Activated T-helper 2 cell treated with anti-CD3 and anti-CD28 coated beads, Interferon-gamma antibody, Interleukin-2, Interleukin-4, amounts not matched to agents 10 μg/mL and 5 μg/mL and 100 μg/mL, durations not matched to agents 14 hours and 24 hours and 36 hours (primary cell): ENCODE results near the gene SDK2. TPM values are rescaled to one million over a fixed set of nuclear protein-coding genes. Genes with fewer than 3 reads are reported as not detected.
A peak's percentile ranks its signal among the peaks of the same experiment; 100 is the strongest.

Experiments
- DNase-seq: peaks from one replicate; pipeline ENCODE4 v3.0.0; 2021; ENCODE audit warnings: low spot score
- H3K27ac Mint-ChIP-seq: one replicate; pipeline ENCODE4 v1.8.0; 2021; ENCODE audit warnings: mixed read lengths
- H3K27me3 Mint-ChIP-seq: one replicate; pipeline ENCODE4 v1.8.0; 2021; ENCODE audit warnings: low read depth, mixed read lengths
- H3K36me3 Mint-ChIP-seq: one replicate; pipeline ENCODE4 v1.8.0; 2021; ENCODE audit warnings: low read depth, mixed read lengths
- H3K4me1 Mint-ChIP-seq: one replicate; pipeline ENCODE4 v1.8.0; 2021; ENCODE audit warnings: low read depth, mixed read lengths
- H3K4me3 Mint-ChIP-seq: one replicate; pipeline ENCODE4 v1.8.0; 2021; ENCODE audit warnings: low read depth, mild to moderate bottlenecking, moderate library complexity, mixed read lengths
- H3K9me3 Mint-ChIP-seq: one replicate; pipeline ENCODE4 v1.8.0; 2021; ENCODE audit warnings: mixed read lengths
- intact Hi-C: fragments of 100-400 bp; cut with micrococcal nuclease; formaldehyde crosslinking; loops from one replicate; pipeline ENCODE4 v1.15.1; 2023
- total RNA-seq: library from RNA; stranded (reverse); gene quantifications from 2 replicates; pipeline ENCODE4 v1.2.3, GENCODE V29; 2022

The SDK2 gene
- total RNA-seq, 1 donor from 2014 or later: 0.07 TPM

DNA sequence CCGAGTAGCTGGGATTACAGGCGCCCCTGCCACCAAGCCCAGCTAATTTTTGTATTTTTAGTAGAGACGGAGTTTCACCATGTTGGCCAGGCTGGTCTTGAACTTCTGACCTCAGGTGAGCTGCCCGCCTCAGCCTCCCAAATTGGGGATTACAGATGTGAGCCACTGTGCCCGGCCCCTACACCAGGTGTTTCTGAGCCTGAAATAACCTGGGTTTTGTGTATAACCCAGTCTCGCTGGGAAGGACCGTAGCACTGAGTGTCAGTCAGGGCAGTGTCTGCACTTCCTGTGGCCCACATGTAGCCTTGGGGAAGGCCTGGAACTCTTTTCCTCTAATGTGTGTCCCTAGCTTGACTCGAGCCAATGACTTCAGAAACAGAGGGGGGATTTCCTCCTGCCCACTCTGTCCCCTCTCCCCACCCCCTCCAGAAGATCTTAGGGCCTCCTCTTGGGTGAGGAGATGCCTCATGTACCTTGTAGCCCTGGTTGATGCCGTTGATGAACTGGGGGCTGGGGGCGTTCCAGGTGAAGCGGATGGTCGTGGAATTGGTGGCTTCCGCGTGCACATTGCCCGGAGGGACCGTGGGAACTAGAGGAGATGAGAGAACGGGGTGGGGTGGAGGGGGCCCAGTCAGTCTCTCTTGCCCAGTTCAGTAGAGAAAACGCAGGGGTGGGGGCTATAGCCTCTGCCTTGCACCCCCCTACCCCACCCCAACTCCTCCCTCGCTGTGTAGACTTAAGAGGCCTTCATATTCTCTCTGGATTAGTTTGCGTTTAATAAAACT lies 229.9 kb downstream of the SDK2 start:
- H3K4me1 Mint-ChIP-seq: no peaks in the 10 kb centered on the region
- no peak overlapping the region for H3K27ac Mint-ChIP-seq
- no peak for DNase-seq
- H3K9me3 Mint-ChIP-seq: no peaks in the 10 kb centered on the region
- H3K27me3 Mint-ChIP-seq: no peaks in the 10 kb centered on the region
- no peaks in the 10 kb centered on the region for H3K36me3 Mint-ChIP-seq
- intact Hi-C loops: no loop called here
- no peak overlapping the region for H3K4me3 Mint-ChIP-seq

GRCh38 chr17:73412914-73413313 lies 231.3 kb downstream of the SDK2 start:
- no peak for DNase-seq
- intact Hi-C loops: no loop called here
- Mint-ChIP-seq H3K27ac (no peak overlapping the region), H3K4me1 (no peaks in the 10 kb centered on the region), H3K4me3 (no peak overlapping the region), H3K9me3 (no peaks in the 10 kb centered on the region), H3K27me3 (no peaks in the 10 kb centered on the region), H3K36me3 (no peaks in the 10 kb centered on the region)

DNA sequence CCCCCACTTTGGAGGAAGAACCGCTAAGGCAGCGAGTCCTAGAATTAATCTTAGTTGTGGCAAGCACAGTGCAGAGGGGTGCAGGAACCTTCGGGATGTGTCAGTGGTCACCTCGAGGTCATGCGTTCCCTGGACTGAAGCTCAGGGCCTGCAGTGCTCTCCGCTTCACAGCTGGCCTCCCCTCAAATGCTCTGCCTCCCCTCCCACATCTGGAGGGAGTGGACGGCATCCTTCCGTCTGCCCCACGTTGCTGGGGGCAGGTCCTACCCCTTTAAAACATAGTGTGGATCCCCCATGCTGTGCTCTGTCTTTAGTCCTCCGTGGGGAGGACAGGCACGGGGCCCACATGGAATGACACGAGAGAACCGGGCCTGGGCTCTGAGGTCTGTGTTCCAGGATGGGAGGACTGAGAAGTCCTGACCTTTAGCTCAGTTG lies 232.9 kb downstream of the SDK2 start:
- no peak for DNase-seq
- H3K36me3 Mint-ChIP-seq: no peaks in the 10 kb centered on the region
- no peaks in the 10 kb centered on the region for H3K4me1 Mint-ChIP-seq
- no peak overlapping the region for H3K4me3 Mint-ChIP-seq
- H3K27ac Mint-ChIP-seq: no peak overlapping the region
- no peaks in the 10 kb centered on the region for H3K9me3 Mint-ChIP-seq
- intact Hi-C loops: no loop called here
- no peaks in the 10 kb centered on the region for H3K27me3 Mint-ChIP-seq

DNA sequence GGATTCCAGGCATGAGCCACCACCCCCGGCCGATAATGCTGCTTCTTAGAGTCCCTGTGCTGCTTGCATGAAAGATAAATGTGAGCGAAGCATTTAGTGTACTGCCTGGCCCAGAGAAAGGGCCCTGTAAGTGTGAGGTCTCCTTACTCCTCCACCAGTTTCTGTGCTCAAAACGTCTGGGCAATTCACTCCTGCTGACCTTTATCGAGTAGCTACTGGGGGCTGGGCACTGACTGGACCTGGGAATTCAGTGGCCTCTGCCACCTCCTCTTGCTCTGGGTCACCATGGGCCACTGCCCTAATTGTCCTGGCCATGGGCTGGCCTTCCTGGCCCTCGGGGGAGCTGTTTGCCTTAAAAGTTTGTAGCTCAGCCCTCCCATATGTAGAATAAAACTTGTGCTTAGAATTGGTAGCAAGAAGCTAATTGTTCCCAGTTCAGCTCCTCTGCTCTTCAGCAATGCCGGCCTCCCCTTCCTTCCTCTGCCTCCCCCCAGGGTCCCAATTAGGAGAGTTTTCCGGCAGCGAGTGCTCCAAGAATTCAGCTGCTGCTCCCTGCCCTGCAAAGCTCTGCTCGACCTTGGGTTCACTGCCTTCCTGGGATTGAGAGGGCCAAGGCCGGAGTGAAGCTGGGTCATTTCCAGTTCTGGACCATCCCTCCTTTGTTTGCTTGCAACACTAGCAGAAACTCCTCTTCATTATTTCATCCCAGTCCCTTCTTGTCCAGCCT lies 233.5 kb downstream of the SDK2 start:
- Mint-ChIP-seq H3K4me1 (no peaks in the 10 kb centered on the region), H3K27ac (no peak overlapping the region), H3K9me3 (no peaks in the 10 kb centered on the region), H3K4me3 (no peak overlapping the region), H3K36me3 (no peaks in the 10 kb centered on the region), H3K27me3 (no peaks in the 10 kb centered on the region)
- intact Hi-C loops: no loop called here
- DNase-seq: no peak

DNA sequence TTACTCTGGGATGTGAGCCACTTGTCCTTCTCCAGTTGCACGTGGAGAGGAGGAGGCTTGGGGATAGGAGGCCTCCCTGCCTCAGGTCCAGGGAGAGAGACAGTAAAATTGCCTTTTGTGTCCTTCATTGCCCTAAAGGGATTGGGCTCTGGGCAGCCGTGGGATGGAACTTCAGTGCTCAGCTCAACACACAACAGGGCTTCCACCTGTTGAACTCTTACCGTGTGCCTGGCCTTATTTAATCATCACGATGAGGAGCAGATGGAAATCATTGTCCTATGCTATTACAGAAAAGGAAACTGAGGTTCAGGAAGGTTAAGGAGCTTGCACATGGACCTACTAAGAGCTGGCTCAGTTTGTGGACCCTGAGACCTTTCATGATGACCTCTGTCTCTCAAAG lies 240.0 kb downstream of the SDK2 start:
- H3K4me3 Mint-ChIP-seq: no peak overlapping the region
- no peaks in the 10 kb centered on the region for H3K27me3 Mint-ChIP-seq
- H3K36me3 Mint-ChIP-seq: no peaks in the 10 kb centered on the region
- intact Hi-C loops: no loop called here
- no peaks in the 10 kb centered on the region for H3K9me3 Mint-ChIP-seq
- DNase-seq: no peak
- no peaks in the 10 kb centered on the region for H3K4me1 Mint-ChIP-seq
- H3K27ac Mint-ChIP-seq: no peak overlapping the region

- intact Hi-C loops: no loop called here
- H3K36me3 Mint-ChIP-seq: no peaks in the 10 kb centered on the region
- H3K4me1 Mint-ChIP-seq: no peaks in the 10 kb centered on the region
- no peak overlapping the region for H3K4me3 Mint-ChIP-seq
- H3K9me3 Mint-ChIP-seq: no peaks in the 10 kb centered on the region
- H3K27me3 Mint-ChIP-seq: no peaks in the 10 kb centered on the region
- H3K27ac Mint-ChIP-seq: no peak overlapping the region
- no peak for DNase-seq
Observed at GRCh38 chr17:73402466-73402865, 241.8 kb downstream of the SDK2 start.

DNA sequence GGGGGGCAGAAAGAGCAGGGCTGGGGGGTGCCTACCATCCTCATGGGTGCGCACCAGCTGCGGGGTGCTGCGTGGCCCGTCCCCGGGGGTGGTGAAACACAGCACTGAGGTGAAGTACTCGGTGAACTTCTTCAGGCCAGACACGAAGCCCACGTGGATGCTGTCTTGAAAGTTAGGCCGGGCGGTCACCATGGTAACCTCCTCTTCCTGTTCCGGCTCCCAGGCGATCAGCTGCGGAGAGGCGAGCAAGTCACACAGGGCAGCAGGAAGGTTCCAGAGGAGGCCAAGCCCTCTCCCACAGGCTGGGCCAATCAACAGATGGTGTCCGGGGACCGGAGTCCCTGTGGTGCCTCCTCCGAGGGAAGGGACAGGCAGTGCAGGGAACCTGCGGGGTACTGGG lies 242.3 kb downstream of the SDK2 start:
- no peaks in the 10 kb centered on the region for H3K9me3 Mint-ChIP-seq
- no peak overlapping the region for H3K4me3 Mint-ChIP-seq
- H3K27ac Mint-ChIP-seq: no peak overlapping the region
- H3K27me3 Mint-ChIP-seq: no peaks in the 10 kb centered on the region
- H3K36me3 Mint-ChIP-seq: no peaks in the 10 kb centered on the region
- DNase-seq: peak; percentile 18
- no peaks in the 10 kb centered on the region for H3K4me1 Mint-ChIP-seq
- intact Hi-C loops: no loop called here

- H3K27me3 Mint-ChIP-seq: no peaks in the 10 kb centered on the region
- H3K4me3 Mint-ChIP-seq: no peak overlapping the region
- intact Hi-C loops: no loop called here
- no peak overlapping the region for H3K27ac Mint-ChIP-seq
- H3K36me3 Mint-ChIP-seq: no peaks in the 10 kb centered on the region
- H3K4me1 Mint-ChIP-seq: no peaks in the 10 kb centered on the region
- no peak for DNase-seq
- H3K9me3 Mint-ChIP-seq: no peaks in the 10 kb centered on the region
Observed at GRCh38 chr17:73400915-73401545, 243.2 kb downstream of the SDK2 start.

DNA sequence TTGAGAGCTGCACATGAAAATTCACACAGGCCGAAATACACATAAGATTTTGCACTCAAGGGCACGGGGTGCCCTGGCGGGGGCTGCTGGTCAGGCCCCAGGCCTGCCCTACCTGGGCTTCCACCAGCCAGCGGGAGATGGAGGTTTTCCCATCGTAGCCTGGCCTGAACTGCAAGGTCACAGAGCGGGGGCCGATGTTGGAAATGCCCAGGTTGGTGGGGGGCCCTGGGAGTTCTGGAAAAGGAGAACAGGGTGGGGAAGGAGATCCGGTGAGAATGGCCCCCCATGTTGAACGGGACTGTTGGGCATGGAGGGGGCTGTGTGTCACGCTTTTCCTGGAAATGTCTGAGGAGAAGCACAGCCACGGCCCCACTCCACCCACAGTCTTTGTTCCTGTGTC lies 245.2 kb downstream of the SDK2 start:
- Mint-ChIP-seq H3K36me3 (no peaks in the 10 kb centered on the region), H3K9me3 (no peaks in the 10 kb centered on the region), H3K4me3 (no peak overlapping the region), H3K27me3 (no peaks in the 10 kb centered on the region), H3K27ac (no peak overlapping the region), H3K4me1 (no peaks in the 10 kb centered on the region)
- intact Hi-C loops: no loop called here
- no peak for DNase-seq

DNA sequence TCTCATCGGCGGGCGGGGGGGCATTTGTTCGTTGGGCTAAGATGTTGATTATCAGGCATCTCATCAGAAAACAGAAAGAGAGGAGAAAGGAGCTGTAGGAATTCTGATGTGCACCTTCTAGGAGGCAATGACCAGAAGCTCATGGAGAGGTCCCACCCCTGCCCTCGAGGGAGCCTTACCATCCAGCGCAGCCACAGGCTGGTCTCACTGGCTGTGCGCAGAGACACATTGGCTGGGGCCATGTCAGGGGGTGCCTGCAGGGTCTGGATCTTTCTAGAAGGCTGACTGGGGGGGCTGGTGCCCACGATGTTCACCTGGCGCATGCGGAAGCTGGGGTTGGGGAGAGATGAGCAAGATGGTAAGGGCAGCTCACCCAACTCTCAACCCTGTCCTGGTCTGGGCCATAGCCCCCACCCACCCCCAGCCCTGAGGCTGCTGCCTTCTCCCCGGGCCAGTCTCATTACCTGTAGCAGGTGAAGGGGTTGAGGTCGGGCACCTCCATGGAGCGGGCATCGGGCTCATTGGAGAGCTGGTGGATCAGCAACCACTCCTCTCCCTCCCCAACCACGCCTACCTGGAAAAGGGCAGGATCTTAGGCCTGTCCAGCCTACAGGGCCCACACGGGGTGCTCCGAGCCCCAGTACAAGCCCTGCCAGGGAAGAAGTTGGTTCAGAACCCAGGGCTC lies 246.2 kb downstream of the SDK2 start:
- no peaks in the 10 kb centered on the region for H3K9me3 Mint-ChIP-seq
- no peak overlapping the region for H3K27ac Mint-ChIP-seq
- H3K36me3 Mint-ChIP-seq: no peaks in the 10 kb centered on the region
- no peaks in the 10 kb centered on the region for H3K4me1 Mint-ChIP-seq
- DNase-seq: no peak
- intact Hi-C loops: no loop called here
- H3K27me3 Mint-ChIP-seq: no peaks in the 10 kb centered on the region
- no peak overlapping the region for H3K4me3 Mint-ChIP-seq

DNA sequence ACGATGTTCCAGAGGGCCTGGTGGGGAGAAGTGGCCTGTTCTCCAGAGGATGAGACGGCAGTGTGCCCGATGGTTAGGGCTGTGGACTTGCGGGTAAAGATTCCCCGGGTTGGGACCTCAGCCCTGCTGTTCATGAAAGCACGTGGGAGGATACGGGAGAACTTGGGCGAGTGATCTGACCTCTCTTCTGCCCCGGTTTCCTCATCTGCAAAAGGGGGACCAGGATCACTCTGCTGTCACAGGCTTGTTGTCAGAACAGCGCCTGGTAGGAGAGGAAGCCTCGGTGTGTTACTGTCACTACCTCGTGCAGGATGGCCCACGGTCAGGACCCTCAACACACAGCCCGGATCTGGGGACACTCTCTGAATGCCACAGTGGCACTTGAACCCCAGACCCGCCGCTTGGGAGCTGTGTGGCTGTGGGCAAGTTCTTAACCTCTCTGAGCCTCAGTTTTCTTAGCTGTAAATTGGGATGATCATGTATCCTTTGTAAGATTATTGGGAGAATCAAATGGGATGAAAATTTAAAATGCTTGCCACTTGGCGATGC lies 246.9 kb downstream of the SDK2 start:
- intact Hi-C loops: no loop called here

GRCh38 chr17:73396431-73397277 lies 247.6 kb downstream of the SDK2 start:
- intact Hi-C loops: no loop called here
- H3K36me3 Mint-ChIP-seq: no peaks in the 10 kb centered on the region

More for the DNA sequence above, 246.9 kb downstream of the SDK2 start:
- H3K27ac Mint-ChIP-seq: no peak overlapping the region
- H3K27me3 Mint-ChIP-seq: no peaks in the 10 kb centered on the region
- H3K9me3 Mint-ChIP-seq: no peaks in the 10 kb centered on the region
- DNase-seq: no peak
- no peaks in the 10 kb centered on the region for H3K36me3 Mint-ChIP-seq
- no peaks in the 10 kb centered on the region for H3K4me1 Mint-ChIP-seq
- no peak overlapping the region for H3K4me3 Mint-ChIP-seq

More at GRCh38 chr17:73396431-73397277, 247.6 kb downstream of the SDK2 start:
- DNase-seq: no peak
- no peak overlapping the region for H3K4me3 Mint-ChIP-seq
- H3K27ac Mint-ChIP-seq: no peak overlapping the region
- no peaks in the 10 kb centered on the region for H3K4me1 Mint-ChIP-seq
- H3K9me3 Mint-ChIP-seq: no peaks in the 10 kb centered on the region
- no peaks in the 10 kb centered on the region for H3K27me3 Mint-ChIP-seq
